ENCODE results near the gene PCDHA5. TPM values are rescaled to one million over a fixed set of nuclear protein-coding genes. Genes with fewer than 3 reads are reported as not detected.
"Not testable (repeated sequence)": the region's sequence is repeated elsewhere in the genome, so short reads cannot be mapped to it uniquely, and the experiment has no call there.

The PCDHA5 gene
- total and polyA plus RNA-seq, 2 experiments from 2014 or later, result 0.15 to 2.5 TPM

DNA sequence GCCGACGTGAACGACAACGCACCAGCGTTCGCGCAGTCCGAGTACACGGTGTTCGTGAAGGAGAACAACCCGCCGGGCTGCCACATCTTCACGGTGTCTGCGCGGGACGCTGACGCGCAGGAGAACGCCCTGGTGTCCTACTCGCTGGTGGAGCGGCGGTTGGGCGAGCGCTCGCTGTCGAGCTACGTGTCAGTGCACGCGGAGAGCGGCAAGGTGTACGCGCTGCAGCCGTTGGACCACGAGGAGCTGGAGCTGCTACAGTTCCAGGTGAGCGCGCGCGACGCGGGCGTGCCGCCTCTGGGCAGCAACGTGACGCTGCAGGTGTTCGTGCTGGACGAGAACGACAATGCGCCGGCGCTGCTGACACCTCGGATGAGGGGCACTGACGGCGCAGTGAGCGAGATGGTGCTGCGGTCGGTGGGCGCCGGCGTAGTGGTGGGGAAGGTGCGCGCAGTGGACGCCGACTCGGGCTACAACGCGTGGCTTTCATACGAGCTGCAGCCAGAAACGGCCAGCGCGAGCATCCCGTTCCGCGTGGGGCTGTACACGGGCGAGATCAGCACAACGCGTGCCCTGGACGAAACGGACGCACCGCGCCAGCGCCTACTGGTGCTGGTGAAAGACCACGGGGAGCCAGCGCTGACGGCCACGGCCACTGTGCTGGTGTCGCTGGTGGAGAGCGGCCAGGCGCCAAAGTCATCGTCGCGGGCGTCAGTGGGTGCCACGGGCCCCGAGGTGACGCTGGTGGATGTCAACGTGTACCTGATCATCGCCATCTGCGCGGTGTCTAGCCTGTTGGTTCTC, 28.6 kb downstream of the PCDHA5 start:
- not testable (repeated sequence) for H4K20me1 ChIP-seq (ENCODE audit: insufficient read depth, poor library complexity, severe bottlenecking); H3K4me3 ChIP-seq; H3K4me1 ChIP-seq (ENCODE audit: insufficient read depth); H3K9me2 ChIP-seq (replicated peaks; ENCODE audit: insufficient read depth); H3K9me3 ChIP-seq (ENCODE audit: low read depth); H3K4me2 ChIP-seq; H3K27ac ChIP-seq; H3K79me2 ChIP-seq; DNase-seq (ENCODE audit: low spot score); H3K27me3 ChIP-seq; H2AFZ ChIP-seq; H3K36me3 ChIP-seq (replicated peaks; ENCODE audit: insufficient read depth, low read depth)
- over 99% methylated on average over 95 of the region's 101 CpGs for WGBS (ENCODE audit: low lambda C conversion rate, missing lambda C conversion rate)

DNA sequence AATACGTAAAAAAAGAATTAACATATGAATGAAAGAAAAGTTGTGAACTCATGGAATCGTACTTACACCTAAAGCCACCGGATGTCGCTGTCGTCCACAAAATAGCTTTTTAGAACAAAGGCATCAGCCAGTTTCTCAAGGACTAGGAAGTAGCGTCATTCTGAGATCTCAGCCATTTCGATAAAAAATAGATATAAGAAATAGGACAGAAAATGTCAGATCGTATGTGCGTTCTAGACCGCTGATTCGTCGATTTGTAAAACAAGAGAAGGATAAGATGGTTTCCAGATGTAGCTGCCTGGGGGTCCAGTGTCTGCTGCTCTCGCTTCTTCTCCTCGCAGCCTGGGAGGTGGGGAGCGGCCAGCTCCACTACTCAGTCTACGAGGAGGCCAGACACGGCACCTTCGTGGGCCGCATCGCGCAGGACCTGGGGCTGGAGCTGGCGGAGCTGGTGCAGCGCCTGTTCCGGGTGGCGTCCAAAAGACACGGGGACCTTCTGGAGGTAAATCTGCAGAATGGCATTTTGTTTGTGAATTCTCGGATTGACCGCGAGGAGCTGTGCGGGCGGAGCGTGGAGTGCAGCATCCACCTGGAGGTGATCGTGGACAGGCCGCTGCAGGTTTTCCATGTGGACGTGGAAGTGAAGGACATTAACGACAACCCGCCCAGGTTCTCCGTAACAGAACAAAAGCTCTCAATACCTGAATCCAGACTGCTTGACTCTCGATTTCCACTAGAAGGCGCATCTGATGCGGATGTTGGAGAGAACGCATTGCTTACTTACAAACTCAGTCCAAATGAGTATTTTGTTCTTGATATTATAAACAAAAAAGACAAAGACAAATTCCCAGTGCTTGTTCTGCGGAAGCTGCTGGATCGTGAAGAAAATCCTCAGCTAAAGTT, 34.6 kb downstream of the PCDHA5 start, which contains the start of gene PCDHA10:
Gene PCDHA10, plus strand, starts transcription at position 126 of the 903 bp plus-strand sequence. Its CDS starts 152 bp downstream, at position 278.
- WGBS (ENCODE audit: low lambda C conversion rate, missing lambda C conversion rate), result 24% methylated on average over 44 of the region's 44 CpGs
- Histone ChIP-seq H2AFZ (peak within 1 kb of the TSS; percentile 56), H4K20me1 (ENCODE audit: insufficient read depth, poor library complexity, severe bottlenecking) (no peaks in the 10 kb centered on the region), H3K4me3 (peak within 1 kb of the TSS; percentile 4), H3K79me2 (no peaks in the 10 kb centered on the region), H3K9me3 (ENCODE audit: low read depth) (peaks cover 7% of the 10 kb centered on the region), H3K27ac (peak within 1 kb of the TSS; percentile 64), H3K36me3 (replicated peaks; ENCODE audit: insufficient read depth, low read depth) (no peaks in the 10 kb centered on the region), H3K9me2 (replicated peaks; ENCODE audit: insufficient read depth) (no peaks in the 10 kb centered on the region), H3K27me3 (no peaks in the 10 kb centered on the region), H3K4me1 (ENCODE audit: insufficient read depth) (no peaks in the 10 kb centered on the region), H3K4me2 (peak within 1 kb of the TSS; percentile 41)
- TF ChIP-seq EZH2 (IDR thresholded peaks at IDR 0.05; ENCODE audit: borderline replicate concordance), result no peak
- TF ChIP-seq, protein P1, sequence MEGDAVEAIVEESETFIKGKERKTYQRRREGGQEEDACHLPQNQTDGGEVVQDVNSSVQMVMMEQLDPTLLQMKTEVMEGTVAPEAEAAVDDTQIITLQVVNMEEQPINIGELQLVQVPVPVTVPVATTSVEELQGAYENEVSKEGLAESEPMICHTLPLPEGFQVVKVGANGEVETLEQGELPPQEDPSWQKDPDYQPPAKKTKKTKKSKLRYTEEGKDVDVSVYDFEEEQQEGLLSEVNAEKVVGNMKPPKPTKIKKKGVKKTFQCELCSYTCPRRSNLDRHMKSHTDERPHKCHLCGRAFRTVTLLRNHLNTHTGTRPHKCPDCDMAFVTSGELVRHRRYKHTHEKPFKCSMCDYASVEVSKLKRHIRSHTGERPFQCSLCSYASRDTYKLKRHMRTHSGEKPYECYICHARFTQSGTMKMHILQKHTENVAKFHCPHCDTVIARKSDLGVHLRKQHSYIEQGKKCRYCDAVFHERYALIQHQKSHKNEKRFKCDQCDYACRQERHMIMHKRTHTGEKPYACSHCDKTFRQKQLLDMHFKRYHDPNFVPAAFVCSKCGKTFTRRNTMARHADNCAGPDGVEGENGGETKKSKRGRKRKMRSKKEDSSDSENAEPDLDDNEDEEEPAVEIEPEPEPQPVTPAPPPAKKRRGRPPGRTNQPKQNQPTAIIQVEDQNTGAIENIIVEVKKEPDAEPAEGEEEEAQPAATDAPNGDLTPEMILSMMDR (IDR thresholded peaks at IDR 0.05; ENCODE audit: poor library complexity), result peak; percentile 60
- peak; percentile 72 for DNase-seq (ENCODE audit: low spot score)

DNA sequence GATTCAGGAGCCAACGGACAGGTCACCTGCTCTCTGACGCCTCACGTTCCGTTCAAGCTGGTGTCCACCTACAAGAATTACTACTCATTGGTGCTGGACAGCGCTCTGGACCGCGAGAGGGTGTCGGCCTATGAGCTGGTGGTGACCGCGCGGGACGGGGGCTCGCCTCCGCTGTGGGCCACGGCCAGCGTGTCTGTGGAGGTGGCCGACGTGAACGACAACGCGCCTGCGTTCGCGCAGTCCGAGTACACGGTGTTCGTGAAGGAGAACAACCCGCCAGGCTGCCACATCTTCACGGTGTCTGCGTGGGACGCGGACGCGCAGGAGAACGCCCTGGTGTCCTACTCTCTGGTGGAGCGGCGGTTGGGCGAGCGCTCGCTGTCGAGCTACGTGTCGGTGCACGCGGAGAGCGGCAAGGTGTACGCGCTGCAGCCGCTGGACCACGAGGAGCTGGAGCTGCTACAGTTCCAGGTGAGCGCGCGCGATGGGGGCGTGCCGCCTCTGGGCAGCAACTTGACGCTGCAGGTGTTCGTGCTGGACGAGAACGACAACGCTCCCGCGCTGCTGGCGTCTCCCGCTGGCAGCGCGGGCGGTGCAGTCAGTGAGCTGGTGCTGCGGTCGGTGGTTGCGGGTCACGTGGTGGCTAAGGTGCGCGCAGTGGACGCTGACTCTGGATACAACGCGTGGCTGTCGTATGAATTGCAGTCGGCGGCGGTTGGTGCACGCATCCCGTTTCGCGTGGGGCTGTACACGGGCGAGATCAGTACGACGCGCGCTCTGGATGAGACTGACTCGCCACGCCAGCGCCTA, 36.0 kb downstream of the PCDHA5 start:
- no peaks in the 10 kb centered on the region for H3K36me3 ChIP-seq (replicated peaks; ENCODE audit: insufficient read depth, low read depth)
- TF ChIP-seq EZH2phosphoT487 (IDR thresholded peaks at IDR 0.05; ENCODE audit: low read depth, severe bottlenecking, unreplicated experiment) (no peak), EZH2 (IDR thresholded peaks at IDR 0.05; ENCODE audit: borderline replicate concordance) (no peak)
- TF ChIP-seq, protein P1 (IDR thresholded peaks at IDR 0.05; ENCODE audit: poor library complexity), result no peak
- H3K9me3 ChIP-seq (ENCODE audit: low read depth), result peaks cover 11% of the 10 kb centered on the region
- H3K4me3 ChIP-seq, result no peak overlapping the region
- no peaks in the 10 kb centered on the region for H3K79me2 ChIP-seq
- H2AFZ ChIP-seq, result no peak overlapping the region
- no peaks in the 10 kb centered on the region for H3K4me1 ChIP-seq (ENCODE audit: insufficient read depth)
- H3K27me3 ChIP-seq, result no peaks in the 10 kb centered on the region
- H3K4me2 ChIP-seq, result no peak overlapping the region
- no peaks in the 10 kb centered on the region for H3K9me2 ChIP-seq (replicated peaks; ENCODE audit: insufficient read depth)
- H3K27ac ChIP-seq, result no peak overlapping the region
- H4K20me1 ChIP-seq (ENCODE audit: insufficient read depth, poor library complexity, severe bottlenecking), result no peaks in the 10 kb centered on the region
- DNase-seq (ENCODE audit: low spot score), result no peak
- WGBS (ENCODE audit: low lambda C conversion rate, missing lambda C conversion rate), result over 99% methylated on average over 87 of the region's 94 CpGs

Data from hepatocyte (in vitro differentiated cells).